GM12864 (cell line): ENCODE results near the gene KAZALD1.

Experiments
- DNase-seq: peaks from one replicate; pipeline ENCODE4 v3.0.0-alpha.2; 2011; ENCODE audit warnings: low read depth
- H3K4me3 ChIP-seq: 2 replicates; pipeline ENCODE4 v1.5.1; 2011; ENCODE audit warnings: mild to moderate bottlenecking, low read depth, low read length, control low read depth
- CTCF ChIP-seq: IDR thresholded peaks from 2 replicates; pipeline ENCODE4 v1.5.1; 2011; ENCODE audit warnings: low read depth, mild to moderate bottlenecking, moderate library complexity, low read length, control low read depth, inconsistent platforms; ENCODE audit errors: missing control alignments

The KAZALD1 gene

GRCh38 chr10:101061624-101062231 is at the start of gene KAZALD1:
Gene KAZALD1 (plus strand): TSS chr10:101061989. CDS start chr10:101062593, 604 bp downstream.
- no peak for DNase-seq
- TF ChIP-seq CTCF, result no peak
- H3K4me3 ChIP-seq, result peak within 1 kb of the TSS; percentile 75

GRCh38 chr10:101012525-101013364 is 49.0 kb upstream of the KAZALD1 start:
- no peak overlapping the region for H3K4me3 ChIP-seq
- DNase-seq, result no peak
- peak; percentile 83 for TF ChIP-seq CTCF

GRCh38 chr10:101013365-101013825 is 48.4 kb upstream of the KAZALD1 start:
- DNase-seq, result no peak
- TF ChIP-seq CTCF, result no peak
- no peak overlapping the region for H3K4me3 ChIP-seq

GRCh38 chr10:101014230-101014884 is 47.4 kb upstream of the KAZALD1 start:
- no peak for DNase-seq
- peak; percentile 99 for TF ChIP-seq CTCF
- H3K4me3 ChIP-seq, result no peak overlapping the region

- no peak overlapping the region for H3K4me3 ChIP-seq
- no peak for TF ChIP-seq CTCF
- no peak for DNase-seq
Measured at GRCh38 chr10:101014966-101015581, 46.7 kb upstream of the KAZALD1 start.

GRCh38 chr10:101015582-101015973 is 46.2 kb upstream of the KAZALD1 start:
- H3K4me3 ChIP-seq, result no peak overlapping the region
- DNase-seq, result no peak
- no peak for TF ChIP-seq CTCF
